ENCODE measurements around the gene CTNNA2.

DNA sequence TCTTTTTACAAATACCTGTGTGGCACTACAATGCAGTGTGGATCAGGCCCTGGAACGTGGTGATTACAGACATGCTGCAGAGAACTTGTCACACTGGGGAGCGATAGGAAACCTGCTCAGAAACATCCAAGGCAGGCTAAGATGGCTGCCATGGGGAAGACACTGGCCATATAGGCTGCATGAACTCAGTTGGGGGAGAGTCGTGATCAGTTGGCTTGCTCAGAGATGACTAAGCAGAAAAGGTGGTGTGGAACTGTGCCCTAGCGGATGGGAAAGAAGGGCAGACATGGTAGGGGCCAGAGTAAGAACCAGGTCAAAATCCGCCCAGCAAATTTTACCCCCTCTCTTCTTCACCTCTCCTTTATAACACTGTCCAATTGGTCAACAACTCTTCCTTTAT lies 483.9 kb downstream of the CTNNA2 start:
- TF ChIP-seq EP300 (IDR thresholded peaks at IDR 0.05; ENCODE audit: borderline replicate concordance): no peak
- TF ChIP-seq, protein P1, sequence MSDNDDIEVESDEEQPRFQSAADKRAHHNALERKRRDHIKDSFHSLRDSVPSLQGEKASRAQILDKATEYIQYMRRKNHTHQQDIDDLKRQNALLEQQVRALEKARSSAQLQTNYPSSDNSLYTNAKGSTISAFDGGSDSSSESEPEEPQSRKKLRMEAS (IDR thresholded peaks at IDR 0.05): no peak
- TF ChIP-seq, protein P2, sequence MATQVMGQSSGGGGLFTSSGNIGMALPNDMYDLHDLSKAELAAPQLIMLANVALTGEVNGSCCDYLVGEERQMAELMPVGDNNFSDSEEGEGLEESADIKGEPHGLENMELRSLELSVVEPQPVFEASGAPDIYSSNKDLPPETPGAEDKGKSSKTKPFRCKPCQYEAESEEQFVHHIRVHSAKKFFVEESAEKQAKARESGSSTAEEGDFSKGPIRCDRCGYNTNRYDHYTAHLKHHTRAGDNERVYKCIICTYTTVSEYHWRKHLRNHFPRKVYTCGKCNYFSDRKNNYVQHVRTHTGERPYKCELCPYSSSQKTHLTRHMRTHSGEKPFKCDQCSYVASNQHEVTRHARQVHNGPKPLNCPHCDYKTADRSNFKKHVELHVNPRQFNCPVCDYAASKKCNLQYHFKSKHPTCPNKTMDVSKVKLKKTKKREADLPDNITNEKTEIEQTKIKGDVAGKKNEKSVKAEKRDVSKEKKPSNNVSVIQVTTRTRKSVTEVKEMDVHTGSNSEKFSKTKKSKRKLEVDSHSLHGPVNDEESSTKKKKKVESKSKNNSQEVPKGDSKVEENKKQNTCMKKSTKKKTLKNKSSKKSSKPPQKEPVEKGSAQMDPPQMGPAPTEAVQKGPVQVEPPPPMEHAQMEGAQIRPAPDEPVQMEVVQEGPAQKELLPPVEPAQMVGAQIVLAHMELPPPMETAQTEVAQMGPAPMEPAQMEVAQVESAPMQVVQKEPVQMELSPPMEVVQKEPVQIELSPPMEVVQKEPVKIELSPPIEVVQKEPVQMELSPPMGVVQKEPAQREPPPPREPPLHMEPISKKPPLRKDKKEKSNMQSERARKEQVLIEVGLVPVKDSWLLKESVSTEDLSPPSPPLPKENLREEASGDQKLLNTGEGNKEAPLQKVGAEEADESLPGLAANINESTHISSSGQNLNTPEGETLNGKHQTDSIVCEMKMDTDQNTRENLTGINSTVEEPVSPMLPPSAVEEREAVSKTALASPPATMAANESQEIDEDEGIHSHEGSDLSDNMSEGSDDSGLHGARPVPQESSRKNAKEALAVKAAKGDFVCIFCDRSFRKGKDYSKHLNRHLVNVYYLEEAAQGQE (IDR thresholded peaks at IDR 0.05; ENCODE audit: low read depth): no peak
- TF ChIP-seq FOXM1 (IDR thresholded peaks at IDR 0.05; ENCODE audit: borderline replicate concordance, low read depth): no peak
- TF ChIP-seq, protein P3, sequence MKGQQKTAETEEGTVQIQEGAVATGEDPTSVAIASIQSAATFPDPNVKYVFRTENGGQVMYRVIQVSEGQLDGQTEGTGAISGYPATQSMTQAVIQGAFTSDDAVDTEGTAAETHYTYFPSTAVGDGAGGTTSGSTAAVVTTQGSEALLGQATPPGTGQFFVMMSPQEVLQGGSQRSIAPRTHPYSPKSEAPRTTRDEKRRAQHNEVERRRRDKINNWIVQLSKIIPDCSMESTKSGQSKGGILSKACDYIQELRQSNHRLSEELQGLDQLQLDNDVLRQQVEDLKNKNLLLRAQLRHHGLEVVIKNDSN (IDR thresholded peaks at IDR 0.05): no peak
- no peak for TF ChIP-seq NFIC (IDR thresholded peaks at IDR 0.05)
- TF ChIP-seq TAF1 (IDR thresholded peaks at IDR 0.05; ENCODE audit: low read depth): no peak
- TF ChIP-seq RAD21 (IDR thresholded peaks at IDR 0.05; ENCODE audit: low read depth): no peak
- TF ChIP-seq YY1 (IDR thresholded peaks at IDR 0.05; ENCODE audit: low read depth): no peak
- no peak for TF ChIP-seq ZBTB7A (IDR thresholded peaks at IDR 0.05; ENCODE audit: low read depth)
- no peak for TF ChIP-seq CREB1 (IDR thresholded peaks at IDR 0.05; ENCODE audit: low read depth)
